ENCODE data around the gene AIP.

The AIP gene

GRCh38 chr11:67507864-67508485 lies 25.1 kb downstream of the AIP start, which contains the start of gene CDK2AP2:
TSS of gene CDK2AP2 (minus strand) at chr11:67508162. CDS start at chr11:67508082, 80 bp downstream.
- no peaks in the 10 kb centered on the region for H3K4me1 ChIP-seq (ENCODE audit: control insufficient read depth, insufficient read depth, low read length)
- ChIA-PET POLR2A (no interaction called here), CTCF (no interaction called here)
- H3K4me3 ChIP-seq (ENCODE audit: low read depth, low read length), result peak within 1 kb of the TSS; percentile 90
- peaks cover 0 to 7% of the 10 kb centered on the region in 2 experiments; a peak in 1 of 3 replicates for H3K36me3 ChIP-seq (ENCODE audit: control insufficient read depth in 2 of 2, insufficient read depth in 1 of 2, low read length in 2 of 2)
- peak within 1 kb of the TSS; percentile 43; the same call in 1 of the 2 replicates for H3K27ac ChIP-seq (ENCODE audit: extremely low read depth, low read depth, low read length)
- H3K9me3 ChIP-seq (ENCODE audit: control insufficient read depth, insufficient read depth, low read depth, low read length), result no peaks in the 10 kb centered on the region
- peak; percentile 97 for TF ChIP-seq MZF1 (tag by site-specific recombination; IDR thresholded peaks at IDR 0.05; ENCODE audit: borderline replicate concordance)
- TF ChIP-seq, protein P1, sequence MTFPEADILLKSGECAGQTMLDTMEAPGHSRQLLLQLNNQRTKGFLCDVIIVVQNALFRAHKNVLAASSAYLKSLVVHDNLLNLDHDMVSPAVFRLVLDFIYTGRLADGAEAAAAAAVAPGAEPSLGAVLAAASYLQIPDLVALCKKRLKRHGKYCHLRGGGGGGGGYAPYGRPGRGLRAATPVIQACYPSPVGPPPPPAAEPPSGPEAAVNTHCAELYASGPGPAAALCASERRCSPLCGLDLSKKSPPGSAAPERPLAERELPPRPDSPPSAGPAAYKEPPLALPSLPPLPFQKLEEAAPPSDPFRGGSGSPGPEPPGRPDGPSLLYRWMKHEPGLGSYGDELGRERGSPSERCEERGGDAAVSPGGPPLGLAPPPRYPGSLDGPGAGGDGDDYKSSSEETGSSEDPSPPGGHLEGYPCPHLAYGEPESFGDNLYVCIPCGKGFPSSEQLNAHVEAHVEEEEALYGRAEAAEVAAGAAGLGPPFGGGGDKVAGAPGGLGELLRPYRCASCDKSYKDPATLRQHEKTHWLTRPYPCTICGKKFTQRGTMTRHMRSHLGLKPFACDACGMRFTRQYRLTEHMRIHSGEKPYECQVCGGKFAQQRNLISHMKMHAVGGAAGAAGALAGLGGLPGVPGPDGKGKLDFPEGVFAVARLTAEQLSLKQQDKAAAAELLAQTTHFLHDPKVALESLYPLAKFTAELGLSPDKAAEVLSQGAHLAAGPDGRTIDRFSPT (tag by site-specific recombination; IDR thresholded peaks at IDR 0.05), result peak; percentile 74
- no peak for TF ChIP-seq ZNF169 (tag by site-specific recombination; IDR thresholded peaks at IDR 0.05)
- peak; percentile 77; the same call in 1 of the 2 replicates for TF ChIP-seq ZNF76 (tag by site-specific recombination; IDR thresholded peaks at IDR 0.05; ENCODE audit: borderline replicate concordance, low read depth)
- peak; percentile 91 for TF ChIP-seq KLF9 (tag by site-specific recombination; IDR thresholded peaks at IDR 0.05; ENCODE audit: low read depth)
- no peak for TF ChIP-seq ZNF26 (tag by site-specific recombination; IDR thresholded peaks at IDR 0.05)
- TF ChIP-seq, protein P2, sequence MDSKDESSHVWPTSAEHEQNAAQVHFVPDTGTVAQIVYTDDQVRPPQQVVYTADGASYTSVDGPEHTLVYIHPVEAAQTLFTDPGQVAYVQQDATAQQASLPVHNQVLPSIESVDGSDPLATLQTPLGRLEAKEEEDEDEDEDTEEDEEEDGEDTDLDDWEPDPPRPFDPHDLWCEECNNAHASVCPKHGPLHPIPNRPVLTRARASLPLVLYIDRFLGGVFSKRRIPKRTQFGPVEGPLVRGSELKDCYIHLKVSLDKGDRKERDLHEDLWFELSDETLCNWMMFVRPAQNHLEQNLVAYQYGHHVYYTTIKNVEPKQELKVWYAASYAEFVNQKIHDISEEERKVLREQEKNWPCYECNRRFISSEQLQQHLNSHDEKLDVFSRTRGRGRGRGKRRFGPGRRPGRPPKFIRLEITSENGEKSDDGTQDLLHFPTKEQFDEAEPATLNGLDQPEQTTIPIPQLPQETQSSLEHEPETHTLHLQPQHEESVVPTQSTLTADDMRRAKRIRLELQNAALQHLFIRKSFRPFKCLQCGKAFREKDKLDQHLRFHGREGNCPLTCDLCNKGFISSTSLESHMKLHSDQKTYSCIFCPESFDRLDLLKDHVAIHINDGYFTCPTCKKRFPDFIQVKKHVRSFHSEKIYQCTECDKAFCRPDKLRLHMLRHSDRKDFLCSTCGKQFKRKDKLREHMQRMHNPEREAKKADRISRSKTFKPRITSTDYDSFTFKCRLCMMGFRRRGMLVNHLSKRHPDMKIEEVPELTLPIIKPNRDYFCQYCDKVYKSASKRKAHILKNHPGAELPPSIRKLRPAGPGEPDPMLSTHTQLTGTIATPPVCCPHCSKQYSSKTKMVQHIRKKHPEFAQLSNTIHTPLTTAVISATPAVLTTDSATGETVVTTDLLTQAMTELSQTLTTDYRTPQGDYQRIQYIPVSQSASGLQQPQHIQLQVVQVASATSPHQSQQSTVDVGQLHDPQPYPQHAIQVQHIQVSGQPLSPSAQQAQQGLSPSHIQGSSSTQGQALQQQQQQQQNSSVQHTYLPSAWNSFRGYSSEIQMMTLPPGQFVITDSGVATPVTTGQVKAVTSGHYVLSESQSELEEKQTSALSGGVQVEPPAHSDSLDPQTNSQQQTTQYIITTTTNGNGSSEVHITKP (tag by site-specific recombination; IDR thresholded peaks at IDR 0.05), result peak; percentile 92
- no peak for TF ChIP-seq ZNF645 (tag by site-specific recombination; IDR thresholded peaks at IDR 0.05)
- TF ChIP-seq ZFHX2 (tag by site-specific recombination; conservative IDR thresholded peaks at IDR 0.05), result peak; percentile 72
- TF ChIP-seq ZBTB8A (tag by site-specific recombination; IDR thresholded peaks at IDR 0.05), result peak; percentile 53
- TF ChIP-seq ZBTB6 (tag by site-specific recombination; IDR thresholded peaks at IDR 0.05), result peak; percentile 42; the same call in 1 of the 2 replicates
- no peak for TF ChIP-seq OSR2 (tag by site-specific recombination; IDR thresholded peaks at IDR 0.05)
- TF ChIP-seq KLF8 (tag by site-specific recombination; IDR thresholded peaks at IDR 0.05), result no peak; the same call in 1 of the 2 replicates
- peak; percentile 87 for TF ChIP-seq ZXDB (tag by site-specific recombination; IDR thresholded peaks at IDR 0.05)
- TF ChIP-seq ZNF350 (tag by site-specific recombination; IDR thresholded peaks at IDR 0.05), result no peak
- TF ChIP-seq, protein P3, sequence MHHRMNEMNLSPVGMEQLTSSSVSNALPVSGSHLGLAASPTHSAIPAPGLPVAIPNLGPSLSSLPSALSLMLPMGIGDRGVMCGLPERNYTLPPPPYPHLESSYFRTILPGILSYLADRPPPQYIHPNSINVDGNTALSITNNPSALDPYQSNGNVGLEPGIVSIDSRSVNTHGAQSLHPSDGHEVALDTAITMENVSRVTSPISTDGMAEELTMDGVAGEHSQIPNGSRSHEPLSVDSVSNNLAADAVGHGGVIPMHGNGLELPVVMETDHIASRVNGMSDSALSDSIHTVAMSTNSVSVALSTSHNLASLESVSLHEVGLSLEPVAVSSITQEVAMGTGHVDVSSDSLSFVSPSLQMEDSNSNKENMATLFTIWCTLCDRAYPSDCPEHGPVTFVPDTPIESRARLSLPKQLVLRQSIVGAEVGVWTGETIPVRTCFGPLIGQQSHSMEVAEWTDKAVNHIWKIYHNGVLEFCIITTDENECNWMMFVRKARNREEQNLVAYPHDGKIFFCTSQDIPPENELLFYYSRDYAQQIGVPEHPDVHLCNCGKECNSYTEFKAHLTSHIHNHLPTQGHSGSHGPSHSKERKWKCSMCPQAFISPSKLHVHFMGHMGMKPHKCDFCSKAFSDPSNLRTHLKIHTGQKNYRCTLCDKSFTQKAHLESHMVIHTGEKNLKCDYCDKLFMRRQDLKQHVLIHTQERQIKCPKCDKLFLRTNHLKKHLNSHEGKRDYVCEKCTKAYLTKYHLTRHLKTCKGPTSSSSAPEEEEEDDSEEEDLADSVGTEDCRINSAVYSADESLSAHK (tag by site-specific recombination; IDR thresholded peaks at IDR 0.05), result 0 out of 2 replicates have a peak, but pooled peaks have one; percentile 20
- peak; percentile 85 for TF ChIP-seq ZNF324 (tag by site-specific recombination; IDR thresholded peaks at IDR 0.05)
- no peak for TF ChIP-seq ZNF354C (tag by site-specific recombination; IDR thresholded peaks at IDR 0.05; ENCODE audit: borderline replicate concordance, low read depth)
- TF ChIP-seq, protein P4, sequence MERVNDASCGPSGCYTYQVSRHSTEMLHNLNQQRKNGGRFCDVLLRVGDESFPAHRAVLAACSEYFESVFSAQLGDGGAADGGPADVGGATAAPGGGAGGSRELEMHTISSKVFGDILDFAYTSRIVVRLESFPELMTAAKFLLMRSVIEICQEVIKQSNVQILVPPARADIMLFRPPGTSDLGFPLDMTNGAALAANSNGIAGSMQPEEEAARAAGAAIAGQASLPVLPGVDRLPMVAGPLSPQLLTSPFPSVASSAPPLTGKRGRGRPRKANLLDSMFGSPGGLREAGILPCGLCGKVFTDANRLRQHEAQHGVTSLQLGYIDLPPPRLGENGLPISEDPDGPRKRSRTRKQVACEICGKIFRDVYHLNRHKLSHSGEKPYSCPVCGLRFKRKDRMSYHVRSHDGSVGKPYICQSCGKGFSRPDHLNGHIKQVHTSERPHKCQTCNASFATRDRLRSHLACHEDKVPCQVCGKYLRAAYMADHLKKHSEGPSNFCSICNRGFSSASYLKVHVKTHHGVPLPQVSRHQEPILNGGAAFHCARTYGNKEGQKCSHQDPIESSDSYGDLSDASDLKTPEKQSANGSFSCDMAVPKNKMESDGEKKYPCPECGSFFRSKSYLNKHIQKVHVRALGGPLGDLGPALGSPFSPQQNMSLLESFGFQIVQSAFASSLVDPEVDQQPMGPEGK (tag by site-specific recombination; IDR thresholded peaks at IDR 0.05), result peak; percentile 41
- no peak for TF ChIP-seq ZNF658 (tag by site-specific recombination; IDR thresholded peaks at IDR 0.05)
- TF ChIP-seq ZNF2 (tag by site-specific recombination; IDR thresholded peaks at IDR 0.05), result 0 out of 2 replicates have a peak, but pooled peaks have one; percentile 42
- TF ChIP-seq ZNF610 (tag by site-specific recombination; IDR thresholded peaks at IDR 0.05; ENCODE audit: borderline replicate concordance), result peak; percentile 66; the same call in 1 of the 2 replicates
- TF ChIP-seq ZNF302 (tag by site-specific recombination; IDR thresholded peaks at IDR 0.05; ENCODE audit: low read depth), result no peak

All from HEK293 (cell line).